ENCODE results near the gene ATP11A.
"Not testable (repeated sequence)": the region's sequence is repeated elsewhere in the genome, so short reads cannot be mapped to it uniquely, and the experiment has no call there.

ATP11A gene

GRCh38 chr13:112867301-112867711 is 177.5 kb downstream of the ATP11A start:
- H3K27ac ChIP-seq = no peak overlapping the region
- no peak overlapping the region for H3K9ac ChIP-seq (ENCODE audit: insufficient read length)
- H3K4me3 ChIP-seq = no peak overlapping the region
- no peaks in the 10 kb centered on the region for H3K36me3 ChIP-seq (ENCODE audit: insufficient read depth, low read length)
- no peak for DNase-seq (ENCODE audit: low read depth, low spot score)
- TF ChIP-seq EZH2 (IDR thresholded peaks at IDR 0.05) (no peak), FOXP2 (optimal IDR thresholded peaks at IDR 0.05; ENCODE audit: control extremely low read depth, extremely low read length, insufficient read depth) (no peak), POLR2AphosphoS5 (IDR thresholded peaks at IDR 0.05; ENCODE audit: borderline replicate concordance, low read depth, low read length) (no peak)
- H3K9me3 ChIP-seq (ENCODE audit: low read depth, low read length) = no peaks in the 10 kb centered on the region

GRCh38 chr13:112868308-112868707 is 178.5 kb downstream of the ATP11A start:
- no peaks in the 10 kb centered on the region for H3K9me3 ChIP-seq (ENCODE audit: low read depth, low read length)
- H3K9ac ChIP-seq (ENCODE audit: insufficient read length) = no peak overlapping the region
- no peak for TF ChIP-seq FOXP2 (optimal IDR thresholded peaks at IDR 0.05; ENCODE audit: control extremely low read depth, extremely low read length, insufficient read depth)
- TF ChIP-seq POLR2AphosphoS5 (IDR thresholded peaks at IDR 0.05; ENCODE audit: borderline replicate concordance, low read depth, low read length) = no peak
- no peak for TF ChIP-seq EZH2 (IDR thresholded peaks at IDR 0.05)
- no peak overlapping the region for H3K4me3 ChIP-seq
- no peak overlapping the region for H3K27ac ChIP-seq
- H3K36me3 ChIP-seq (ENCODE audit: insufficient read depth, low read length) = no peaks in the 10 kb centered on the region
- DNase-seq (ENCODE audit: low read depth, low spot score) = no peak

- Histone ChIP-seq H3K4me3 (no peak overlapping the region), H3K9me3 (ENCODE audit: low read depth, low read length) (no peaks in the 10 kb centered on the region), H3K36me3 (ENCODE audit: insufficient read depth, low read length) (no peaks in the 10 kb centered on the region), H3K9ac (ENCODE audit: insufficient read length) (no peak overlapping the region), H3K27ac (no peak overlapping the region)
- no peak for DNase-seq (ENCODE audit: low read depth, low spot score)
- TF ChIP-seq POLR2AphosphoS5 (IDR thresholded peaks at IDR 0.05; ENCODE audit: borderline replicate concordance, low read depth, low read length) (no peak), FOXP2 (optimal IDR thresholded peaks at IDR 0.05; ENCODE audit: control extremely low read depth, extremely low read length, insufficient read depth) (no peak), EZH2 (IDR thresholded peaks at IDR 0.05) (no peak)
Observed at GRCh38 chr13:112869202-112870050, 179.6 kb downstream of the ATP11A start.

GRCh38 chr13:112870051-112870331 is 180.2 kb downstream of the ATP11A start:
- H3K36me3 ChIP-seq (ENCODE audit: insufficient read depth, low read length) = no peaks in the 10 kb centered on the region
- no peak for DNase-seq (ENCODE audit: low read depth, low spot score)
- no peak overlapping the region for H3K4me3 ChIP-seq
- TF ChIP-seq EZH2 (IDR thresholded peaks at IDR 0.05) (no peak), FOXP2 (optimal IDR thresholded peaks at IDR 0.05; ENCODE audit: control extremely low read depth, extremely low read length, insufficient read depth) (no peak), POLR2AphosphoS5 (IDR thresholded peaks at IDR 0.05; ENCODE audit: borderline replicate concordance, low read depth, low read length) (no peak)
- no peak overlapping the region for H3K9ac ChIP-seq (ENCODE audit: insufficient read length)
- H3K27ac ChIP-seq = no peak overlapping the region
- H3K9me3 ChIP-seq (ENCODE audit: low read depth, low read length) = no peaks in the 10 kb centered on the region

- no peak for TF ChIP-seq EZH2 (IDR thresholded peaks at IDR 0.05)
- no peak for TF ChIP-seq POLR2AphosphoS5 (IDR thresholded peaks at IDR 0.05; ENCODE audit: borderline replicate concordance, low read depth, low read length)
- no peak for TF ChIP-seq FOXP2 (optimal IDR thresholded peaks at IDR 0.05; ENCODE audit: control extremely low read depth, extremely low read length, insufficient read depth)
- no peak for DNase-seq (ENCODE audit: low read depth, low spot score)
- Histone ChIP-seq H3K9ac (ENCODE audit: insufficient read length) (no peak overlapping the region), H3K27ac (no peak overlapping the region), H3K36me3 (ENCODE audit: insufficient read depth, low read length) (no peaks in the 10 kb centered on the region), H3K9me3 (ENCODE audit: low read depth, low read length) (no peaks in the 10 kb centered on the region), H3K4me3 (no peak overlapping the region)
Observed at GRCh38 chr13:112870737-112871287, 181.0 kb downstream of the ATP11A start.

GRCh38 chr13:112871742-112872141 is 181.9 kb downstream of the ATP11A start:
- no peak for DNase-seq (ENCODE audit: low read depth, low spot score)
- no peak overlapping the region for H3K27ac ChIP-seq
- no peaks in the 10 kb centered on the region for H3K9me3 ChIP-seq (ENCODE audit: low read depth, low read length)

GRCh38 chr13:112872657-112873631 is 183.1 kb downstream of the ATP11A start:
- H3K9me3 ChIP-seq (ENCODE audit: low read depth, low read length); H3K4me3 ChIP-seq; DNase-seq (ENCODE audit: low read depth, low spot score); H3K36me3 ChIP-seq (ENCODE audit: insufficient read depth, low read length); H3K9ac ChIP-seq (ENCODE audit: insufficient read length); H3K27ac ChIP-seq: not testable (repeated sequence)

More at GRCh38 chr13:112871742-112872141, 181.9 kb downstream of the ATP11A start:
- no peaks in the 10 kb centered on the region for H3K36me3 ChIP-seq (ENCODE audit: insufficient read depth, low read length)
- H3K9ac ChIP-seq (ENCODE audit: insufficient read length) = no peak overlapping the region
- H3K4me3 ChIP-seq = no peak overlapping the region
- no peak for TF ChIP-seq POLR2AphosphoS5 (IDR thresholded peaks at IDR 0.05; ENCODE audit: borderline replicate concordance, low read depth, low read length)
- no peak for TF ChIP-seq EZH2 (IDR thresholded peaks at IDR 0.05)
